ENCODE measurements around the gene SLC2A13.
"Not testable (repeated sequence)": the region's sequence is repeated elsewhere in the genome, so short reads cannot be mapped to it uniquely, and the experiment has no call there.

SLC2A13 gene

GRCh38 chr12:39807043-39807442 is 298.8 kb downstream of the SLC2A13 start:
- no peak for DNase-seq (ENCODE audit: low read depth)

GRCh38 chr12:39805651-39806050 is 300.2 kb downstream of the SLC2A13 start:
- no peak for DNase-seq (ENCODE audit: low read depth)

- DNase-seq (ENCODE audit: low read depth): no peak
Measured at GRCh38 chr12:39804898-39805297, 301.0 kb downstream of the SLC2A13 start.

GRCh38 chr12:39804479-39804878 is 301.4 kb downstream of the SLC2A13 start:
- no peak for DNase-seq (ENCODE audit: low read depth)

- DNase-seq (ENCODE audit: low read depth): no peak
Measured at GRCh38 chr12:39803151-39803550, 302.7 kb downstream of the SLC2A13 start.

- no peak for DNase-seq (ENCODE audit: low read depth)
Measured at GRCh38 chr12:39798977-39799376, 306.9 kb downstream of the SLC2A13 start.

- no peak for DNase-seq (ENCODE audit: low read depth)
Measured at GRCh38 chr12:39798429-39798828, 307.5 kb downstream of the SLC2A13 start.

GRCh38 chr12:39795481-39795880 is 310.4 kb downstream of the SLC2A13 start:
- DNase-seq (ENCODE audit: low read depth): no peak

- DNase-seq (ENCODE audit: low read depth): no peak
Measured at GRCh38 chr12:39792938-39793337, 312.9 kb downstream of the SLC2A13 start.

- no peak for DNase-seq (ENCODE audit: low read depth)
Measured at GRCh38 chr12:39788239-39788638, 317.6 kb downstream of the SLC2A13 start.

- not testable (repeated sequence) for DNase-seq (ENCODE audit: low read depth)
Measured at GRCh38 chr12:39785814-39786213, 320.1 kb downstream of the SLC2A13 start.

- DNase-seq (ENCODE audit: low read depth): no peak
Measured at GRCh38 chr12:39782026-39782545, 323.8 kb downstream of the SLC2A13 start.

GRCh38 chr12:39780913-39781446 is 324.9 kb downstream of the SLC2A13 start:
- DNase-seq (ENCODE audit: low read depth): no peak

- DNase-seq (ENCODE audit: low read depth): no peak
Measured at GRCh38 chr12:39780411-39780912, 325.4 kb downstream of the SLC2A13 start.

GRCh38 chr12:39779768-39780340 is 326.0 kb downstream of the SLC2A13 start:
- DNase-seq (ENCODE audit: low read depth): no peak

GRCh38 chr12:39777465-39777864 is 328.4 kb downstream of the SLC2A13 start:
- no peak for DNase-seq (ENCODE audit: low read depth)

GRCh38 chr12:39773266-39773665 is 332.6 kb downstream of the SLC2A13 start:
- DNase-seq (ENCODE audit: low read depth): no peak

GRCh38 chr12:39772821-39773259 is 333.0 kb downstream of the SLC2A13 start:
- no peak for DNase-seq (ENCODE audit: low read depth)

GRCh38 chr12:39771456-39771855 is 334.4 kb downstream of the SLC2A13 start:
- DNase-seq (ENCODE audit: low read depth): no peak

GRCh38 chr12:39764944-39765560 is 340.8 kb downstream of the SLC2A13 start:
- no peak for DNase-seq (ENCODE audit: low read depth)

- DNase-seq (ENCODE audit: low read depth): no peak
Measured at GRCh38 chr12:39763890-39764169, 342.1 kb downstream of the SLC2A13 start.

- DNase-seq (ENCODE audit: low read depth): no peak
Measured at GRCh38 chr12:39763071-39763889, 342.6 kb downstream of the SLC2A13 start.

- DNase-seq (ENCODE audit: low read depth): no peak
Measured at GRCh38 chr12:39755478-39755877, 350.4 kb downstream of the SLC2A13 start.
